Loucy (cell line): ENCODE data around the gene ABLIM2.

Experiments
- H2AFZ ChIP-seq: fragments of 200-600 bp; sonication (generic); 2 replicates; pipeline ENCODE4 v1.6.0; 2016; ENCODE audit warnings: antibody characterized with exemption, mild to moderate bottlenecking, low read length, moderate library complexity
- H3F3A ChIP-seq: fragments of 200-600 bp; 2 replicates; pipeline ENCODE4 v1.6.0; 2016; ENCODE audit warnings: antibody characterized with exemption, low read depth, mild to moderate bottlenecking
- H3K27me3 ChIP-seq: fragments of 200-600 bp; sonication (generic); 2 replicates; pipeline ENCODE4 v1.6.1; 2014; ENCODE audit warnings: low read length, mild to moderate bottlenecking; ENCODE audit not compliant: insufficient read depth, poor library complexity, severe bottlenecking
- H3K36me3 ChIP-seq: fragments of 200-600 bp; sonication (generic); 2 replicates; pipeline ENCODE4 v1.6.1; 2016; ENCODE audit warnings: low read length; ENCODE audit not compliant: insufficient read depth
- H3K4me1 ChIP-seq: fragments of 200-600 bp; sonication (generic); 2 replicates; pipeline ENCODE4 v1.5.1; 2014; ENCODE audit warnings: low read length, mild to moderate bottlenecking; ENCODE audit not compliant: insufficient read depth, poor library complexity, severe bottlenecking
- H3K4me2 ChIP-seq: fragments of 200-600 bp; sonication (generic); 2 replicates; pipeline ENCODE4 v1.6.0; 2014; ENCODE audit warnings: antibody characterized with exemption, low read length, low read depth, mild to moderate bottlenecking; ENCODE audit not compliant: poor library complexity, severe bottlenecking
- H3K4me3 ChIP-seq: fragments of 200-600 bp; sonication (generic); 2 replicates; pipeline ENCODE4 v1.5.1; 2014; ENCODE audit warnings: low read length, mild to moderate bottlenecking, mixed read lengths; ENCODE audit not compliant: poor library complexity, severe bottlenecking
- H3K79me2 ChIP-seq: fragments of 200-600 bp; sonication (generic); 2 replicates; pipeline ENCODE4 v1.6.1; 2014; ENCODE audit warnings: low read length; ENCODE audit not compliant: insufficient read depth
- H3K9ac ChIP-seq: fragments of 200-600 bp; sonication (generic); 2 replicates; pipeline ENCODE4 v1.6.0; 2014; ENCODE audit warnings: mild to moderate bottlenecking, low read depth, low read length, moderate library complexity; ENCODE audit not compliant: poor library complexity, severe bottlenecking
- H3K9me2 ChIP-seq: fragments of 200-600 bp; sonication (generic); replicated peaks from 2 replicates; pipeline ENCODE4 v1.6.1; 2016; ENCODE audit warnings: low read depth, low read length, mixed read lengths
- H3K9me3 ChIP-seq: fragments of 200-600 bp; sonication (generic); 2 replicates; pipeline ENCODE4 v1.6.1; 2014; ENCODE audit warnings: mild to moderate bottlenecking, antibody characterized with exemption, low read length, low read depth; ENCODE audit not compliant: insufficient read depth
- H4K20me1 ChIP-seq: fragments of 200-600 bp; sonication (generic); 2 replicates; pipeline ENCODE4 v1.6.0; 2014; ENCODE audit warnings: antibody characterized with exemption, low read length, mild to moderate bottlenecking; ENCODE audit not compliant: insufficient read depth, poor library complexity, severe bottlenecking
- CTCF ChIP-seq: fragments of 200-600 bp; sonication (generic); conservative IDR thresholded peaks from 2 replicates; pipeline ENCODE4 v1.5.1; 2014; ENCODE audit warnings: mild to moderate bottlenecking, antibody characterized with exemption, low read length
- EZH2phosphoT487 ChIP-seq: fragments of 200-600 bp; IDR thresholded peaks from 2 replicates; pipeline ENCODE4 v1.6.1; 2018; ENCODE audit warnings: antibody characterized with exemption, mild to moderate bottlenecking, moderate library complexity, borderline replicate concordance

ABLIM2 gene

GRCh38 chr4:7964890-7965662, 193.5 kb downstream of the ABLIM2 start:
- Histone ChIP-seq H3K4me1 (no peaks in the 10 kb centered on the region), H3K9me3 (peaks cover 15% of the 10 kb centered on the region; the same call in 1 of the 2 replicates), H3K36me3 (no peaks in the 10 kb centered on the region), H4K20me1 (no peaks in the 10 kb centered on the region), H3K4me2 (no peak overlapping the region), H3F3A (no peaks in the 10 kb centered on the region), H3K4me3 (no peak overlapping the region), H2AFZ (no peak overlapping the region), H3K79me2 (no peaks in the 10 kb centered on the region), H3K9ac (no peak overlapping the region), H3K27me3 (no peaks in the 10 kb centered on the region), H3K9me2 (no peaks in the 10 kb centered on the region)
- TF ChIP-seq EZH2phosphoT487 (no peak), CTCF (no peak)

GRCh38 chr4:7964459-7964858, 194.2 kb downstream of the ABLIM2 start:
- Histone ChIP-seq H3K9ac (no peak overlapping the region), H3K9me2 (no peaks in the 10 kb centered on the region), H3K4me3 (no peak overlapping the region), H3K36me3 (no peaks in the 10 kb centered on the region), H3K9me3 (peaks cover 15% of the 10 kb centered on the region; the same call in 1 of the 2 replicates), H2AFZ (no peak overlapping the region), H3K27me3 (no peaks in the 10 kb centered on the region), H3F3A (no peaks in the 10 kb centered on the region), H3K4me2 (no peak overlapping the region), H3K4me1 (no peaks in the 10 kb centered on the region), H4K20me1 (no peaks in the 10 kb centered on the region), H3K79me2 (no peaks in the 10 kb centered on the region)
- TF ChIP-seq EZH2phosphoT487 (no peak), CTCF (no peak)

GRCh38 chr4:7963691-7964090, 194.9 kb downstream of the ABLIM2 start:
- TF ChIP-seq CTCF, result no peak
- TF ChIP-seq EZH2phosphoT487, result no peak
- Histone ChIP-seq H3K4me2 (no peak overlapping the region), H3K4me3 (no peak overlapping the region), H3K9ac (no peak overlapping the region), H2AFZ (no peak overlapping the region), H3F3A (no peaks in the 10 kb centered on the region), H3K9me3 (peaks cover 15% of the 10 kb centered on the region; the same call in 1 of the 2 replicates), H3K79me2 (no peaks in the 10 kb centered on the region), H3K27me3 (no peaks in the 10 kb centered on the region), H3K36me3 (no peaks in the 10 kb centered on the region), H3K4me1 (no peaks in the 10 kb centered on the region), H3K9me2 (no peaks in the 10 kb centered on the region), H4K20me1 (no peaks in the 10 kb centered on the region)
